ENCODE results near the gene SLC4A1.

DNA sequence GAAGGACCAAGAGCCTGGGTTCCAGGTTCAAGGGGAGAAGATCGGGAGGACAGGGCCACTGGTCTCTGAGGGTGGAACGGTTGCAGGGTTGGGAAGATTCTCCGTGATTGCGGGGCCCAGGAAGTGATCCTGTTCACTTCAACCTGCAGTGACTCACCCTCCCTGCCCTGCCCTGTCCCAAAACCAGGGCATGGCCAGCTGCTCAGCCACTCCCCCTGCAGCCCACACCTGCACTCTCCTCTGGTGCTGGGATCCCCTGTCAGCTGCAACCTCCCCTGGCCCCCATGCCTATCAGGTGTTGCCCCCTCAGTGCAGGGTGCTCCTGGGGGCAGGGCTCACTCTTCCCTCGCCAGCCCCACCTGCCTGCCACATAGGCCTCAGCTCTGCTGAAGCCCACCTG is 41.5 kb upstream of the SLC4A1 start:
- no peak for TF ChIP-seq EZH2 (IDR thresholded peaks at IDR 0.05; ENCODE audit: insufficient read depth, poor library complexity, severe bottlenecking)
- no peak for TF ChIP-seq EZH2phosphoT487 (IDR thresholded peaks at IDR 0.05; ENCODE audit: insufficient read depth, low read depth)
